UCSD-AML1 (cell line): ENCODE measurements around the gene C2CD3.
"Not testable (repeated sequence)": the region's sequence is repeated elsewhere in the genome, so short reads cannot be mapped to it uniquely, and the experiment has no call there.

Experiments
- DNase-seq: peaks from one replicate; lab custom pipeline; 2025; ENCODE audit not compliant: unreplicated experiment; lab: John Stamatoyannopoulos, UW

Gene C2CD3

DNA sequence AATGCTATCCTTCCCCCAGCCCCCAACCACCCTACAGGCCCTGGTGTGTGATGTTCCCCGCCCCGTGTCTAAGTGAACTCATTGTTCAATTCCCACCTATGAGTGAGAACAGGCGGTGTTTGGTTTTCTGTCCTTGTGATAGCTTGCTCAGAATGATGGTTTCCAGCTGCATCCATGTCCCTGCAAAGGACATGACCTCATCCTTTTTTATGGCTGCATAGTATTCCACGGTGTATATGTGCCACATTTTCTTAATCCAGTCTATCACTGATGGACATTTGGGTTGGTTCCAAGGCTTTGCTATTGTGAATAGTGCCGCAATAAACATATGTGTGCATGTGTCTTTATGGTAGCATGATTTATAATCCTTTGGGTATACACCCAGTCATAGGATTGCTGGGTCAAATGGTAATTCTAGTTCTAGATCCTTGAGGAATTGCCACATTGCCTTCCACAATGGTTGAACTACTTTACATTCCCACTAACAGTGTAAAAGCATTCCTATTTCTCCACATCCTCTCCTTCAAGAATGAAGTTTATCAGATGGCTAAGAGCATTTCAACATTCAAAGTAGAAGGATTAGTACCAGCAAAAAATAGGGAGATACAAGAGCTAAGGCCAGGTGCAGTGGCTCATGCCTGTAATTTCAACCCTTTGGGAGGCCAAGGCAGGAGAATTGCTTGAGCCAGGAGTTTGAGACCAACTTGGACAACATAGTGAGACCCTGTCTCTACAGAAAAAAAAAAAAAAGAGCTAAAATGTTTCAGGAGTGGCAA lies 50.4 kb downstream of the C2CD3 start:
- DNase-seq, result not testable (repeated sequence)

DNA sequence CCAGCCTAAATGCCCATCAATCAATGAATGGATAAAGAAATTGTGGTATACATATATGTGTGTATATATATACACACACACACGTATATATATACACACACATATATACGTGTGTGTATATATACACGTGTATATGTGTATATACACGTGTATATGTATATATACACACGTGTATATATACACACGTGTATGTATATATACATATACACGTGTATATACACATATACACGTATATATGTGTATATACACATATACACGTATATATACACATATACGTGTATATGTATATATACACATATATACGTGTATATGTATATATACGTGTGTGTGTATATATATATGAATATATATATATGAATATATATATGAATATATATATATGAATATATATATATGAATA lies 54.1 kb downstream of the C2CD3 start:
- DNase-seq, result no peak

DNA sequence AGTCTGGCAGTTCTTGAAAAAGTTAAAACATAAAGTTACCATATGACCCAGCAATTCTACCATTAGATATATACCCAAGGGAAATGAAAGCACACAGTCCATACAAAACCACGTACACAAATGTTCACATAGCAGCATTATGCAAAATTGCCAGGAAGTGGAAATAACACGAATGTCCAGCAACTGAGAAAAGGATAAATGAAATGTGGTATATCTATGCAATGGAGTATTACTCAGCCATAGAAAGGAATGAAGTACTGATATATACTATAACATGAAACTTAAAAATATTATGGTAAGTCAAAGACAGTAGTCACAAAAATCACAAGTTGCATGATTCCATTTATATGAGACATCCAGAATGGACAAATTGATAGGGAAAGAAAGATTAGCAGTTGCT lies 57.9 kb downstream of the C2CD3 start:
- no peak for DNase-seq

DNA sequence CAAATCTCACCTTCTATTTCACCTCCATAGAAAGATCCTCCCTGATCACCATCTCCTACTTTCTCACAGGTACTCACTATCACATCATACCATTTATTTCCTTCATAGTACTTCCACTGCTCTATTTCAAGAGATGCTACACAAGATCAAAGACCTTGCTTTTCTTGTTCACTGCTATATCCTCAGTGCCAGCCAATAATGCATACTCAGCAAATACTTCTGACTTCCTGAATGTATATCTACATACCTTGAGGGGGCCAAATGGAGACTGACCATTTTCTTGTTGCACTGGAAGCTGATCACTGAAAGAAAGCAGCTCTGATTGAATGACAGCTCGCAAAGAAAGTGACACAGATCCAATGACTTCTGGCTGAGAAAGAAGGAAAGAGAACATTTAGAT lies 64.7 kb downstream of the C2CD3 start:
- no peak for DNase-seq

DNA sequence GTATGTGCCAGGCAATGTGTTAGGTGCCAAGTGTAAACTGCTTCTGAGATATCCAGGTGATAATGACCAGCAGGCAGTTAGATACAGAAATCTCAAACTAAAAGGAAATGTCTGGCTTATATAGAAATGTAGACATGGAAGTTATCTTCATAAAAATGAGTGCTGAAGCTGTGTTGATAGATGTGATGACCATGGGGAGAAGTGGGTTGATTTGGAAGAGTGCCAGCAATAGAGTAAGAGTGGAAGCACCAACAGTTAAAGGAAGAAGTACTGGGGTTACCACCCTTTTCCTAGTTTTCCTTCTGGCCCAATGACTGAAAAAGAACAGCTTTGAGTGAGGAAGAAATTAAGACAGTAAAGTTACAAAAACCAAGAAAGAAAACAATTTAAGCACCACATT lies 68.5 kb downstream of the C2CD3 start:
- DNase-seq, result no peak

DNA sequence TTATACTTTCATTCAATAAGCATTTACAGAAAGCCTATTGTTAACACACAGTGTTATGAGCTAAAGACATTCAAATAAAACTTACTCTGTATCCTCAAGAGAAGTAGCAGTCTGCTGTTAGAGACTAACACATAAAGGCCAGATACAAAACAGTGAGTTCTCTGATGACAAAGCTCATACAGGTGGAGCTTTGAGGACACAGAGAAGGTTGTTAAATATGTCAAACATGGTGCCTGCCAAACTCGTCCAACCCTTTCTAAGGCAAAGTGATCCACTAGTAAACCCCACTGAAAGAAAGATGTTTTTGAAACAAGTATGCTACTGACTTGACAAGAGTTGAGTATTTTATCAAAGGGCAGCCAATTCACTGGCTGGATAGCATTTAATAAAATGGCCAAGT lies 70.1 kb downstream of the C2CD3 start:
- no peak for DNase-seq

DNA sequence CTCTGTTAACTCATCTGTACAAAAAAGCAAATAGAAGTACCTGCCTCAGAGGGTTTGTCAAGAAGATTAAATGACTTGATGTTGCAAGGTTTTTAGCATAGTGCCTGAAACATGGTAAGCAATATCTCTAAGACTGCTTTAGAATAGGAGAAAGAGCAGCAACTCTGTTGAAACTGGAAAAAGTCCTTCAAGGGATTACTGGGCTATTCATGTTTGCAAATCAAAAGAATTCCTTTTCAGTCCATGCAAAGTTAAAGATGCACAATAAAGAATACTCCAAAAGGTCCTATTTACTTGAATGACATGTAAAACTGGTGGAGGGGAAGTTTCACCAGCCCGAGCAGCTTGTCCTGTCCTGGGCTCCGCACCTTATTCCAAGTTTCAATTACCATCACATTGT lies 70.6 kb downstream of the C2CD3 start:
- no peak for DNase-seq

DNA sequence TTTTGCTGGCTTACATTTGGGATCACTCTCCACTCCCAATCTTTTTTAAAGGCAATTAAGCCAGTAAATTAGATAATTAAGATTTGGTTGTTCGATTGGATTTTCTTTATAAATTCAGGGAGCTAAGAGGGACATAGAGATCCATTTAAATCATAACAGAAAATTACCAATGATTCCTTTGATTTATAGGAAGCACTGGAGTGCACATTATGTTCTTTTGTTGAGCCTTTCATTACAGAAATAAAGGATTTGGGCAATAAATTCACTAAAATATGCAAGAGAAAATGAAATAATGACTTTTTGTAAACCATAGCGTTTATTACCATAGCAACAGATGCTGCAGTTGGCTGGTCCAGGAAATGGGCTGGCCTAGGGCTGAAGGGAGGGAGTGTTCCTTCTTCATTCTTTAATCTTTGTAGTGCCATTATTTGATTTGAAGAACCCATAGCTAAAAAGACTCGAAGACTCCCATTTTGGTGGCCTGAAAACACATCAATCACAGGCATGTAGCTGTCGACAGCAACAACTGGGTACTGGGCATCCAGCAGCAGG lies 73.0 kb downstream of the C2CD3 start:
- DNase-seq, result no peak

DNA sequence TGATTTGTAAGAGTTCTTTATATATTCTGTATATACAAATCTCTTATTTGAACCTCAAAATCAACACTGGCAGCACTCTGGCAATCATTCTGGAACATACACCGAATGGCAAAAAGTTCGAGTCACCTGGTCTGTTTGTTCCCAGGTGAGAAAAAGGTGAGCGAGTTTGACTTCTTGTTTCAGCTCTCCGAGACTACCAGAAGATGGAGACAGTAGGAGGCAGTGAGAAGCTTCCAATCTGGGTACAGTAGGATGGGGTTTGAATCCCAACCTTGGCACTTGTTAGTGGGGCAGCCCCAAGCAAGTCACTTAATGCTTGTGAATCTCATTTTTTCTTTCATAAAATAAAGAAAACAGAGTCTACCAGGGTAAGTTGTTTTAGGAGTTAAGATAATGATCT lies 76.4 kb downstream of the C2CD3 start:
- no peak for DNase-seq

DNA sequence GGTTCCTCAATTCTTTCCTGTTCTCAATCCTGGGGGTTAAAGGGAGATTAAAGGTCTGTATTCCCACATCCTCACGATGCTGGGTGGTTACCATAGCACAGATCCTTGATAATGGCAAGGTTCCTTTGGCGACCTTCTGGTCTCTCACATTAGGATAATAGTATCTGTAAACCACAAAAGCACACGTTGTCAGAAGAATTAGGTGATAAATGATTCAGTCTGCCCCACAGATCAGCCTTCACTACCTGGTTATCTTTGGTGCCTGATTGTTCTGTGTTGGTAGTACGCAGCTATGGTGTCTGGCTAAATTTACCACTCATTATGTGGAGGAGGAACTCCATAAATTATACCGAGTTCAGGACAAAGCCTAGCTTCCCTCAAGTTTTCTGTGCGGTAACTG lies 78.4 kb downstream of the C2CD3 start:
- DNase-seq, result no peak

DNA sequence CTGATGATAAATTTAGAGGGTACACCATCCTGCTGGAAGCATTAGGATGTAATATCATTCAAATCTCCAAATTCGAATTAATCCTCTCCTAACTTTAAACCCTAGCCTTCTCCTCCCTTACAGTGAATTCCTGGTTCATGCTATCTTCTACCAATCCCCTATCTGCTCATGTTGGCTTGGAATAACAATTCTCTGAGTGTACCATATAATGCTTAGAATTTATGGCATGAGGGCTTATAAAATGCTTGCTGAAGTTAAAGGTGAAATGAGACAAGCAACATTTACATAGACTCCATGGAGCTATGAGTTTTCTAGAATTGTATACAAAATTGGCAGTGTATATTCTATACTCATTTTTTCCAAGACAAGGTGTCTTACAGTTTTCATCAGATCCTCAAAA lies 79.3 kb downstream of the C2CD3 start:
- no peak for DNase-seq

DNA sequence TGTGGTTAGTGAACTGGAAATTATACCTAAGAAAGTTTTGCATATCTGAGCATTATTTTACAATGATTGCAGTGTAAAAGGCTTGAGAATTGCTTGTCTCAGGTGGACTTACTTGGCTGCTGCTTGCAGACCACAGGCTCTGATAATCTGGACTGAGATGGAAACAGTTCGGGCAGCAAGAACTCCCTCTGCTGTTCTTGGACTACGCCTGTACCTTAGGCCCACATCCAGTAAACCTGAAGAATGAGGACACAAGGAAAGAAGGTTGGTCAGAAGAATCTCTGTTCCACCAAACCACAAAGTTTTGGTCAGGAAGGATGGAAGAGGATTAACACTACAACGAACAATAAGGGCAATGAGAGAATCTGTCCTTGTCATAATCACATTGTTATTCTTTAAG lies 80.1 kb downstream of the C2CD3 start:
- DNase-seq, result no peak

DNA sequence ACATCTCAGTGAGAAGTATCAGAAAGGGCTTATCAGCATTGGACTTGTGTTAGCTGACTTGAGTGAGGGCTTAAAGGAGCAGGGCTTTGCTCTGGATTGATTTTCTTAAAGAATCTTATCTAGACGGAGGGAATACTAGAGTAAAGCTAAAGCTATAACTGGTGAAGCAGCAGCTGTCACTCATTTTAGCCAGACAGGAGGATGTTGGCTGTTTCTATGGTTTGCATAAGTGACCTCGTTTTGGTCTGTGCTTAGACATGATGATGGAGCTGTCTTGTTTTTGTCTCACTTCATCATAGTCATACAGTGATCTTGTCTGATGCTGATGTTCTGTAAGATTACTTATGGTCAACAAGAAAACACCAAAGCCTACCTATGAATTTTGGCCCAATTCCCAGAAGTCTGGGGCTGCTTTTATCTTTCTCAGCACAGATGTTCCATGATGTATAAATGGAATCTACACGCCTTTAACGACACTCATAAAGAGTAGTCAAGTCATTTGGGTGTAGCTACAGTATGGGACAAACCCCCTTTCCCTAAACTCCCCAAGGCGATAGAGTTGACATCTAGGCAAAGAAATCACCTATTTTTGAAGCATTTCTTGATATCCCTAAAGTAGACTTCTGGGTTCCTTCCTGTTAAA lies 84.4 kb downstream of the C2CD3 start:
- DNase-seq, result no peak

DNA sequence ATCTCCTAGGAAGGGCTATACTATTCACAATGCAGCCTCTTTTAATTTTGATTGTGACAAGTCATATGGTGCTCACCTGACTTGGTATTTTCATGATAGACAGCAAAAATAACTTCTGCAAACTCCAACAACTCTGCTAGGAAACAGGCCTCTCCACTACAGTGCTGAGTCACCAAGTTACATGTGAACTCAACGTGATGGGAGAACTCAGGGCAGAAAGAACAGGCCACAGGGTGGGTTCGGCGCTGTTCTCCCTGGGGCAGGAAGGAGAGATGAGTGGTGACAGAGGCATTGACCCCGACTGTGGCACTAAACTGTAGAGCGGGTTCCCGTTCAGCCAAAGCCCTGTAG lies 85.3 kb downstream of the C2CD3 start:
- DNase-seq, result no peak

DNA sequence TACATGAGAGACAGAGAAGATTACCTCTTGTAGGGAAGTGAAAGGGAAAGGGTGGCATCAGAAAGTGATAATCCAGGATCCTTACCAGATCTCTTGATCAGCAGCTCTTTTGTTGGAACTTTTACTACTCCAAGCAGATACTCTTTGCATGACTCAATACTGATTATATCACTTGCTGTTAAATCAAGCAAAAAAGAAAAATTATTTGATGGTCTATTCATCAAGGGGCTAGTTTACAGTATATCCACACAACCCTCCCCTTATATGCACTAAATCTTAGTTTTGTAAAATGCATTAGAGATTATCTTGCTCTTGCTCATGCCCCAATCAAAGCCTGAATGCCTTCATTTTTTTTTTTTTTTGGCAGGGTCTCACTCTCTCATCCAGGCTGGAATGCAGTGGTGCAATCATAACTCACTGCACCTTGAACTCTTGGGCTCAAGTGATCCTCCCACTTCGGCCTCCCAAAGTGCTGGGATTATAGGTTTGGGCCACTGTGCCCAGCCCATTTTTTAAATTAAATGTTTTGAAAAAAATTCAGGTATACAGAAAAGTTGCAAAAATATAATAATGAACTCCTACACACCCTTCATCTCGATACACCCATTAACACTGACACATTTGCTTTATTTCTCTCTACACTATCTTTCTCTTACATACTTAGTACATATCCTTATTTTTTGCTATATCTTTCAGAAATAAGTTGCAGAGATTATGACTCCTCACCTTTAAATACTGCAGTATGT lies 85.8 kb downstream of the C2CD3 start:
- DNase-seq, result no peak

DNA sequence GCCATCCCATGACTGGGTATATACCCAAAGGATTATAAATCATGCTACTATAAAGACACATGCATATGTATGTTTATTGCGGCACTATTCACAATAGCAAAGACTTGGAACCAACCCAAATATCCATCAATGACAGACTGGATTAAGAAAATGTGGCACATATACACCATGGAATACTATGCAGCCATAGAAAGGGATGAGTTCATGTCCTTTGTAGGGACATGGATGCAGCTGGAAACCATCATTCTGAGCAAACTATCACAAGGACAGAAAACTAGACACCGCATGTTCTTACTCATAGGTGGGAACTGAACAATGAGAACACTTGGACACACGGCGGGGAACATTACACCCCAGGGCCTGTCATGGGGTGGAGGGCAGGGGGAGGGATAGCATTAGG lies 86.9 kb downstream of the C2CD3 start:
- not testable (repeated sequence) for DNase-seq

DNA sequence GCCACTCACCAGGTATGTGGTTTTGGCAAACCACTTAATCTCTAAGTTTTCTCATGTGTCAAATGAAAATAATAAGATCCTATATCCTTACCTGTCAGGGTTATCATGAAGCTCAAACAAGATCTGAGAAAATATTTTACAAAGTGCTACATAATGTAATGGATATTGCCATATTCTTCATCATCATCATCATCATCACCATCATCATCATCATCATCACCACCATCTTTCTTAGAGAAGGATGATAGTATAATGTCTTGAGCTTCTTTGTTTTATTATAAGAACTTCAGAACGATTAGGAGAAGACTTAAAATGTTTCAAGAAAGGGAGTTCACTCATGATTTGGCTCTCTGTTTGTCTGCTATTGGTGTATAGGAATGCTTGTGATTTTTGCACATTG lies 89.4 kb downstream of the C2CD3 start:
- DNase-seq, result no peak

DNA sequence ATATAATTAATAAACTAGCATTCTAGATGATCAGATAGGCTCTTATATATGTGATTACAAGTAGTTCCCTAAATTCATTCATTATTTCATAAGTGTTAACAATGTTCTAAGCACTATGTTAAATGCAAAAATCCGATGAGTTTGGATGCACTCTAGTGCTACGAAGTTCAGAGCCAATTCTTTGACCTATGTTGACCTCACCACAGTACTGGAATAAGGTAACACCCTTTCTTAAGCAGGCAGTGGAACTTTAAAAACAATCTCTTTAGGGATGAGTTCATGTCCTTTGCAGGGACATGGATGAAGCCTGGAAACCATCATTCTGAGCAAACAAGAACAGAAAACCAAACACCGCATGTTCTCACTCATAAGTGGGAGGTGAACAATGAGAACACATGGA lies 93.6 kb downstream of the C2CD3 start:
- DNase-seq, result no peak

DNA sequence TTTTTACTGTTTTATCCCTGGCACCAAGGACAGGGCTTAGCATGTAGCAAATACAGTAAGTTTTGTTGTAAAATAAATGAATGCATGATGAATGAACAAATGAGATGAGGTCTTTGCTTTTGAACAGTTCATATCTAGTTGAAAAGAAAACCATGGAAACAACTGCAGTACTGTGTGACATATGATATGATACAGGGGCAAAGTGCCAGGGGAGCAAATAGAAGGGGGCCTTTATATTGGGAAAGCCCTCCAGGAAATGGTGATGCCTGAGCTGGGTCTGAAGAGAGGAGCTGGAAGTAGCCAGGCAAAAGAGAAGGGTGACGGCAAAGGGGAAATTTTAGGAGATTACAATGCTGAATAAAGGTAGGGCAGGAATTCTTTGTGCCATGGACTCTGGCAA lies 98.1 kb downstream of the C2CD3 start:
- DNase-seq, result no peak

DNA sequence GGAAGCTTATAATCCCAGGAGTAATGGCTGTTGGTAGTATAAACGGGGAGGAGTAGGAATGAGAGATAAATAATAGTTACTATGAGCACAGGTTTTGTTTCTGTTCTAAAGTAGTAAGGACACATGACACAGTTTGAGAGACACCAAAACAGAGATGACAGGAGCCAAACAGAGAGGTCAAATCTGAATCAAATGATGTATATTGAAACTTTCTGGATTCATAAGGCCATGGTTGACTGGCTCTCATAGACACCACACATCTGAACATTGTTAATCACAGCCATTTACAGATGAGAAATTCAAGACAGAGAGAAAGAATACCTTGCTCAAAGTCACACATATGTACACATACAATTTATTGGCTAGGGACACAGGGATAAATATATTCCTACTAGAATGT lies 98.5 kb downstream of the C2CD3 start:
- DNase-seq, result no peak

DNA sequence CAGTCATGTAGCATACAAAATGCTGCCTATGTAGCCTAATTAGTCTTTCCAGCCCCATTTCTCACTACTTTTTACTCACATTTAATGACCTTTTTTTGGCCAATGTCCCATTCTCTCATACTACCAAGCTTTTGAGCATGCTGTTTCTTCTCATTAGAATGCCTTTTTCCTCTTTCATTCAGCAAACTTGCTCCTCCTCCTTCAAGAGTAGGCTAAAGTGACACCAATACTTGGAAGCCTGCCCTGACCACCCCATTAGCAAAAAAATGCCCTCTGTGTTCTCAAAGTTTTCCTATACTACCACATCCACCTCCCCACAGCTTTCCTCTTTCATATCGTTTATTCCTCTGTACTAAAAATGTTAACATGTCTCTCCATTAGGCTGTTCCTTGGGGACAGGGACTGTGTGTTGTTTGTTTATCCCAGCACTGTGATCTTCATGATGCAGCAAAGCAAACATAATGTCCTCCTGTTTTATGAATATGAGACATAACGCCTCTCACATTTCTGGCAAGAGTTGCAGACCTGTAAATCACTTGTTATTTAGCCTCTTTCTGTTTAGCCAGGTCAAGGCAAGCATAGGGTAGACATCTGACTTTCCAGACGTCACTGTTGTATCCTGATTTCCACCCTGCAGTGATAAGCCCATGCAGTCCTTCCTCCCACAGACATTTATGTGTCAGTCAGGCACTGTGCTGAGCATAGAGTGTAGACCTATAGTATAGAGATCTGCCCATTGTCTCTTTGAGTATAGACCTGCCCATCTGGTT lies 99.9 kb downstream of the C2CD3 start:
- no peak for DNase-seq
